B cell (primary cell): ENCODE data around the gene NCOR1.

Experiments used
- CTCF ChIP-seq: fragments of 200-600 bp; IDR thresholded peaks from one replicate; pipeline ENCODE4 v1.8.0; 2022; ENCODE audit warnings: antibody characterized with exemption, mild to moderate bottlenecking
- EZH2 ChIP-seq: IDR thresholded peaks from 2 replicates; pipeline ENCODE4 v1.6.1; 2012; ENCODE audit warnings: borderline replicate concordance, low read depth, mild to moderate bottlenecking, moderate library complexity, low read length; ENCODE audit not compliant: insufficient read depth, poor library complexity, severe bottlenecking

GRCh38 chr17:16189791-16190348 lies 25.5 kb downstream of the NCOR1 start:
- TF ChIP-seq CTCF = no peak
- no peak for TF ChIP-seq EZH2
